HG02610 (cell line): Measurements from ENCODE around the gene SPATA16.
"Not testable (repeated sequence)": the region's sequence is repeated elsewhere in the genome, so short reads cannot be mapped to it uniquely, and the experiment has no call there.

Experiments used
- ATAC-seq: cut with Tn5 transposase; IDR thresholded peaks from one replicate; pipeline ENCODE4 v1.9.1; 2021; ENCODE audit warnings: mild to moderate bottlenecking, moderate library complexity; ENCODE audit not compliant: unreplicated experiment

SPATA16 gene

DNA sequence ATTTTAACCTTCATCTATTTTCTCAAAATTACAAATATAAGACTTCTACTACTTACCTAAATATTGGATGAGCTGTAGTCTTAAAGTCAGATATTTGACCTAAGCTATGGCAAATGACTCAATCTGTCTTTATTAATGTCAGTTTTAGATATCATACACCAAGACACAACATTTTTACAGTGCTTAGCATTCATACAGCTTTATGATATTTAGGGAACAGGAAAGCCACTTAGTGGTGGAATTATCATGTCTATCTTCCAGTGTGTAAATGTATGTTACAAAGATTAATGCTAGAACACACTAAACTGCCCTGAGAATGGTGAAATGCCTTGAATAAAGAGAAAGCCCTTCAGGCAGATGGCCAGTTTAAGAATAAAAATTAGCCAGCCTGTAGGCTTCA is 135.0 kb downstream of the SPATA16 start:
- ATAC-seq = no peak

DNA sequence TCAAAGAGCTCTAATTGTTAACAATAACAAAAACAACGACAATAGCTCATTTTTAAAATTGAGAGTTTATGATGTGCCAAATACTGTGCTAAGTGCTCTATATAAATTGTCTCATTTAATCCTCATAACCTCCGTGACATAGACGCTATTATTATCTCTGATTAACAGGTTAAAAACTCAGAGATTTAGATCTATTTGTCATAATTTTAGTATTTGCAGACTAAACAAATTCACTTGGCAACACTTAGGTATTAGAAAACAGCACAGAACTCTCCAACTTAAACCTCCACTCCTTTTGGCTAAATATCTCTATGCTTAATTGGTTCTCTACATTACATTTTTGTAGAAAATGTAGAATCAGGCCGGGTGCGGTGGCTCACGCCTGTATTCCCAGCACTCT is 136.4 kb downstream of the SPATA16 start:
- ATAC-seq = no peak

GRCh38 chr3:173003956-173004355 is 137.1 kb downstream of the SPATA16 start:
- no peak for ATAC-seq

GRCh38 chr3:173003471-173003870 is 137.6 kb downstream of the SPATA16 start:
- no peak for ATAC-seq

DNA sequence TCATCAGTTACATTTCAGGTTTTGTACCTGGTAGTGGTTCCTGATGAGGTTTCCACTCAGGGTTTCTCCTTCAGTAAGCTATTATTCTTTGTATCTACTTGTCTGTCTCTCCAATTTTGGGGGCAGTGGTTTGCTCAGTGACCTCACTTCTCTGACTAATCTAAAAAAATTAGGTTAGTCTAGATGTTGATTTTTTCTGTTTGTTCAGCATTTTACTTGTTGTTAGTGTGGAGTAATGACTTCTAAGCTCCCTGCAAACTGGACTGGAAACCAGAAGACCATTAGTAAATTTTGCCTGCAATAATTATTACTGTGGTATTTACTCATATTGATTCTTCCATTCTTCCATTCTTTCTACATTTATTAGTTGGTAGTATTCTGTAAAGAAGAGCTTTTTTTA is 139.4 kb downstream of the SPATA16 start:
- ATAC-seq = no peak

GRCh38 chr3:173000553-173000952 is 140.5 kb downstream of the SPATA16 start:
- ATAC-seq = no peak

- no peak for ATAC-seq
These were observed 147.6 kb downstream of the SPATA16 start for GRCh38 chr3:172993412-172993811.

DNA sequence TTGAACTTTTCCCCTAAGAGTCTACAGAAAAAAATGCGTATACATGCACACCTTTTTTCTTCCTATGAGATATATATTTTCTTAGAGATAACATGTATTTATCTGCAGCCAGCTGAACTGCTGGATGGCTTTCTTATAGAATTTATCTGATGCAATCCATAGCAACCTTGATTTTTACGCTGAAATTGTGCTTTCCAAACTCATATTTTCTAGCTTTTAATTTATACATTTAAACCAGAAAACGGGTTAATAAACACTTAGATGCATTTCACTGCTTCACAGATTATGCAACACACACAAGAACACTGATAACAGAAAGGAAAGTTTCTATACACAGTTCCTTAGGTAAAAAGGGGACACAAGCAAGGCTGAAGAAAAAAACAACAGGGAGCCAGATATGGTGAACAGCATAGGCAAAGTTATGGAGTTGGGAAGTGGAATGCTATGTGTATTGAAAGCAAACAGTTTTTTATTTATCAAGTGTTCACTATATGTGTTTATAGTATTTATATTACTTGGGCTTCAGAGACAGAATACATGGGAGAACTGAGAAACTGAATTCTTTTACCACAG is 149.5 kb downstream of the SPATA16 start:
- ATAC-seq = no peak

- no peak for ATAC-seq
These were observed 151.7 kb downstream of the SPATA16 start for GRCh38 chr3:172989373-172989772.

- ATAC-seq = no peak
These were observed 153.8 kb downstream of the SPATA16 start for GRCh38 chr3:172987273-172987672.

- ATAC-seq = no peak
These were observed 156.1 kb downstream of the SPATA16 start for GRCh38 chr3:172984914-172985313.

- no peak for ATAC-seq
These were observed 158.2 kb downstream of the SPATA16 start for GRCh38 chr3:172982736-172983364.

DNA sequence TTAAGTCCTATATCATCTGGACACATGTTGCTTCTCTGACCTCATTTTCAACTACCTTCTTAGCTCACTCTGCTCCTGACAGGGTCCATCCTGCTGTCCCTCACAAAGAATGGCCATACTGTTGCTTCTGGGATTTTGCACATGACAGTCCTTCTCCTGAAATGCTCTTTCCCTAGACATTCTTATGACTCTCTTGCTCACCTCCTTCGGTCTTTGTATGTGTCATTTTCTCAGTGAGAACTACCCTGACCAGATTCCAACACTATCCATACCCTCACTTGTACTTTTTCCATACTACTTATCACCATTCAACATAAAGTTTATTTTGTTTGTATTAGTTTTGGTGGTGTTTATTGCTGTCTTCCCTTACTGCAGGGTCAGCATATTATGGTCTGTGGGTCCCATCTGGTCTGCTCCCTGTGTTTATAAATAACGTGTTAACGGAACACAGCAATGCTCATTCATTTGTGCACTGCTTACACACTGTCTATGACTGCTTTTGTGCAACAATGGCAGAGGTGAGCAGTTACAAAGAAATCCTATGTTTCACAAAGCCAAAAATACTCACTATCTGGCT is 159.5 kb downstream of the SPATA16 start:
- ATAC-seq = no peak

- no peak for ATAC-seq
These were observed 160.2 kb downstream of the SPATA16 start for GRCh38 chr3:172980849-172981248.

- ATAC-seq = no peak
These were observed 163.3 kb downstream of the SPATA16 start for GRCh38 chr3:172977696-172978095.

DNA sequence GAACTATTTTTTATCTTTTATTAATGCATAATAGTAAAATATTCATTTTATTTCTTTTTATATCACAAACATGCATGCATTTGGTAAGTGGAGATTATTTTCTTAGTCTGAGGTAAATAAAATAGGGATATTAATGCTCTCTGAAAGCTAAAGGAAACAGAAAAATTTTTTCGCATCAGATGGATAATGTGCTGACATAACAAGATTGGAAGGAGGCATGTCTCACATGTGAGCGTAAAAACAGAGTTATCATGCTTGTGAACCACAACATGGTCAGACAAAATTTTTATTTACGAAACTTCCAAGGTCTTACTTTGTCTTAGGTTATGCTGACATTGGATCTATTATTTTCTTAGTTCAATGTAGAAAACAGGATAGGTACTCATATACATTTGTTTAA is 166.1 kb downstream of the SPATA16 start:
- ATAC-seq = no peak

- ATAC-seq = no peak
These were observed 167.2 kb downstream of the SPATA16 start for GRCh38 chr3:172973799-172974198.

DNA sequence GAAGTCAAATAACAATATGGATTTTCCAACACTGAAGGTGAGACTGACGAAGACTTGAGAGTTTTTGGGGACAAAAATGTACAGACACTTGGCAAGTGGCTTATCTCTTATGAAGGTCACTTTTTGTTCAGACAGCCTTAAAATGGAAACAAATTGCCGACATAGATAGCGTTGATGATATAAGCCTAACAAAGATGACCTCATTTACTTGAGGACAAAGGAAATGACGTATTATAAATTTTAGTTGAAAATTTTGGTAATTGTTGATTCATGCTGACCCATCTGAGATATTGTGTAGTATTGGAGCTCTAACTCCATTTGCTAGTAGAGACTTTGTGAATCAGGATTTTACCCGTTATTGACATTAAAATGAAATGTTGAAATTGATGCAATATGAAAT is 168.3 kb downstream of the SPATA16 start:
- no peak for ATAC-seq

DNA sequence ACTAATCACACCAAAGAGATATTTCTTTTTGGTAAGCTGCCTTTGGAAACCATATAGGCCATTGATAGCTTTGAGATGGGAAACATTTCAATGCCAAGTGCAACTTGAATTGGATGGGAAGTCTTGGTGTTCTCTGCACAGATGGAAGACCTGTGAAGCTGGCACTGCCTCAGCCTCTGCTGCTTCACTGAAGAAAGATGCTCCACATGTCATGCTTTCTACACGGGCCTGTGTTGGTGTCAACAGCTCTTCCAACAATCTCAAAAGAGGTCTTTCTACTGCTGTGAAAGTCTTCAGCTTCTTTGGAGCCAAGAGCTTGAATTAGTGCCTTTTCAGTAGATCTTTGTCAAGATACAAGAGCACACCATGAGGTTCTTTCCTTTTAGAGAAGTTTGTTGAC is 169.0 kb downstream of the SPATA16 start:
- ATAC-seq = no peak

GRCh38 chr3:172968646-172969045 is 172.4 kb downstream of the SPATA16 start:
- ATAC-seq = no peak

DNA sequence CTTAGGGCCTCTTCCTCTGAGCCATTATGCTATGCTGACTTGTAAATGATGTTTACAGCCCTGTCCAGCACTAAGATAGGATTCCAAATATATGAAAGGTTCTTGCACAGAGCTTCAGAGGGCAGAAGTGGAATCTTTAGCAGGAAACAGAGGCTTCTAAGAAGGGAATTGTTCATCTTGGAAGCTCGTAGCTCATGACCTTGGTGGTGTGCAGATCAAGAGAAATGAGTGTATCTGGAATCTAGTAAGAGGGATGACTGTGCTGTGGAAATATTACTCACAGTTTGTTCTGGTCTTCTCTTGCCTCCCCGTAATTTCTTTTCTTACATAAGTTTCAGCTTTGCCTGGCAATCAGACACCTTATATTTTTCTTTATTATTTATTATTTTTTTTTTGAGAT is 175.8 kb downstream of the SPATA16 start:
- ATAC-seq = no peak

GRCh38 chr3:172960626-172961182 is 180.3 kb downstream of the SPATA16 start:
- not testable (repeated sequence) for ATAC-seq
